HuH-7 (cell line): ENCODE measurements around the gene WDPCP.
A peak's percentile ranks its signal among the peaks of the same experiment; 100 is the strongest.
"Not testable (repeated sequence)": the region's sequence is repeated elsewhere in the genome, so short reads cannot be mapped to it uniquely, and the experiment has no call there.

Experiments
- DNase-seq: peaks from one replicate; pipeline ENCODE4 v3.0.0; 2011; ENCODE audit warnings: low spot score

The WDPCP gene

GRCh38 chr2:63588385-63589147 is at the start of gene WDPCP, which contains the start of gene MDH1:
Gene WDPCP, minus strand, starts transcription at chr2:63588477. Its CDS starts 206 bp downstream, at chr2:63588271.
Gene MDH1, plus strand, starts transcription at chr2:63588963. Its CDS starts 81 bp downstream, at chr2:63589044.
- peak; percentile 78 for DNase-seq

GRCh38 chr2:63632382-63632781 is 44.1 kb upstream of the WDPCP start:
- DNase-seq, result no peak

- DNase-seq, result no peak
Measured at GRCh38 chr2:63631501-63631900, 43.2 kb upstream of the WDPCP start.

GRCh38 chr2:63628403-63628942 is 40.2 kb upstream of the WDPCP start:
- no peak for DNase-seq

- no peak for DNase-seq
Measured at GRCh38 chr2:63627866-63628265, 39.6 kb upstream of the WDPCP start.

- not testable (repeated sequence) for DNase-seq
Measured at GRCh38 chr2:63623763-63624162, 35.5 kb upstream of the WDPCP start.

- DNase-seq, result no peak
Measured at GRCh38 chr2:63622751-63623150, 34.5 kb upstream of the WDPCP start.

GRCh38 chr2:63619328-63619727 is 31.1 kb upstream of the WDPCP start:
- DNase-seq, result no peak

GRCh38 chr2:63617366-63617765 is 29.1 kb upstream of the WDPCP start:
- no peak for DNase-seq

GRCh38 chr2:63614983-63615945 is 27.0 kb upstream of the WDPCP start:
- DNase-seq, result peak; percentile 61

GRCh38 chr2:63614448-63614968 is 26.2 kb upstream of the WDPCP start:
- no peak for DNase-seq

GRCh38 chr2:63613391-63613901 is 25.2 kb upstream of the WDPCP start:
- no peak for DNase-seq

- DNase-seq, result no peak
Measured at GRCh38 chr2:63610525-63610924, 22.2 kb upstream of the WDPCP start.

- not testable (repeated sequence) for DNase-seq
Measured at GRCh38 chr2:63608865-63609264, 20.6 kb upstream of the WDPCP start.

- DNase-seq, result no peak
Measured at GRCh38 chr2:63604666-63605065, 16.4 kb upstream of the WDPCP start.

- no peak for DNase-seq
Measured at GRCh38 chr2:63600881-63601460, 12.7 kb upstream of the WDPCP start.

- DNase-seq, result no peak
Measured at GRCh38 chr2:63598981-63599380, 10.7 kb upstream of the WDPCP start.

- no peak for DNase-seq
Measured at GRCh38 chr2:63596401-63596883, 8.2 kb upstream of the WDPCP start.

GRCh38 chr2:63594660-63595059 is 6.4 kb upstream of the WDPCP start:
- DNase-seq, result no peak

- no peak for DNase-seq
Measured at GRCh38 chr2:63591566-63592175, 3.4 kb upstream of the WDPCP start.
